Measurements from ENCODE around the gene DNAJB12.
"Not testable (repeated sequence)": the region's sequence is repeated elsewhere in the genome, so short reads cannot be mapped to it uniquely, and the experiment has no call there.

The DNAJB12 gene

DNA sequence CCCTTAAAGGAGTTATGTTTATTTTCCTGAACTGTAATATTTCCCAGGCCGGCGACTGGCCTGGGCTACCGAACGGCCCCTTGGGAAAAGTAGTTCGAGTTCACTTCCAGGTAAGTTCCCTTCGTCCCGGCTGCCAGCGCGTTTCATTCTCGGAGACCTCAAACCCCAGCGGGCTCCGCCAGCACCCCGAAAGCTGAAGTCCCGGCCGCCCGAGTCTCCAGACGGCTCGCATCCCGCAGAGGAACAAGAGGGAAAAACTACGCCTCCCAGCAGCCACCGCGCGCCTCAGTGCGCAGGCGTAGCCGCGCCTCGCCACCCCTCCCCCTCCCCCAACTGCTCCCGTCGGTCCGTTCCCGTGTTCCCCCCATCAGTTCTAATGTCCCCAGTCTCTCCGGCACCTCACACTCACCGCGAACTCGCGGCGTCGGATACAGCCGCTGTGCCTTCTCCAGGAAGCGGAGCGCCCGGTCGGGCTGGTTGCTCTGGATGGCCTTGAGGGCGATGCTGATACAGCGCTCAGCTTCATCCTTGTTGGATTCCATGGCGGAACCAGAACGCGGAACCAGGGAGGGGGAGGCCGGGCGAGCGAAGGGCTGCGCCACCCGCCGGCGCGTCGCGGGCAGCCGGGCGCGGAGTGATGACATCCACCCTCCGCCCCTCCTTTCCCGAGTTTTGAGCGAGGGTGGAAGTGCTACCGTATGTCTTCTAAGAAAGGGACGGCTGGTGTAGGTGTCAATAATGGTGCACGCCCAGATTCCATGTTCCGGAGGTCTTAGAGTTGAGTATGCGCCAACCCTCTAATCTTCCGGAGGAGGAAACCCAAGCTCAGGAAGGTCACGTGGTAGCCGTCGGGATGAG is at the start of gene DNAJB12:
TSS of gene DNAJB12 (minus strand) at position 564 of the 858 bp plus-strand sequence. CDS start at position 542, 22 bp downstream.
- DNase-seq (ENCODE audit: low read depth in 2 of 2, low spot score in 1 of 2) = peak; percentile 73 to 79

GRCh38 chr10:72395581-72395980 is 40.9 kb upstream of the DNAJB12 start:
- DNase-seq (ENCODE audit: low read depth in 2 of 2, low spot score in 1 of 2) = not testable (repeated sequence)

DNA sequence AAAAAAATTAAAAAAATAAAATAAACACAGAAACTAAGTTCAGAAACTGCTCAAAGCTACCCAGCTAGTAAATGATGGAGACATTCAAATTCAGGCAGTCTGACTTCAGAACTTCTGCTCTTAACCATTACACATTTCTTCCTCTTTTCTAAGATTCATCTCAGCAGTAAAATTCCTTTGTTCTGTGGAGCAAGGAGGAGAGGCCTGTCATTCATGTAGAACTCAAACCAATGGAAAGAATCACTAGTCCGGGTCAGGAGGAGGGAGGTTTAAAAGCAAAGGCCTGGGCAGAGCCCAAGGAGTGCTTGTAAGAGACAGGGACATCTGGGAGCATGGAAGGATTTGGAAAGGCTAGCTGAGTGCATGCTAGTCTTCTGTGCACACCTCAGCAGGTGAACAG is 37.9 kb upstream of the DNAJB12 start:
- DNase-seq (ENCODE audit: low read depth in 2 of 2, low spot score in 1 of 2) = no peak

- DNase-seq (ENCODE audit: low read depth in 2 of 2, low spot score in 1 of 2) = no peak
Observed at GRCh38 chr10:72390764-72391163, 36.0 kb upstream of the DNAJB12 start.

- DNase-seq (ENCODE audit: low read depth in 2 of 2, low spot score in 1 of 2) = no peak
Observed at GRCh38 chr10:72389716-72390115, 35.0 kb upstream of the DNAJB12 start.

DNA sequence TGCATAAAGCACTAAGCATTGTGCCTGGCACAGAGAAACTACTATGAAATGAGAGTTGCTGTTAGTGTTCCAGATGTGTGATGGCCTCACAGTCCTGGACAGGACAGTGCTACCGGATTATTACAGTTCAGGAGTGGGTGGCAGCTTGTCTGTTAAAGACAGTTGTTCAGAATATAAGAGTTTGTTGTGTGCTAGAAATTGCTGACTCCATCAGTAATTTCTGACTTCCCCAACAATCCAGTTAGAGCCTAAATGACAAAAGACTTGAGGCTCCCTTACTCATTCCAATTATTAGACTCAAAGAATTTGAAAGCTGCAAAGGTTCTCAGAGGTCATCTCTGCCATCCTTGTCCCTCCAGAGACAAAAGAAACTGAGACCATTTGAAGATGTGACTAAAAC is 34.3 kb upstream of the DNAJB12 start:
- DNase-seq (ENCODE audit: low read depth in 2 of 2, low spot score in 1 of 2) = no peak

GRCh38 chr10:72388062-72388461 is 33.3 kb upstream of the DNAJB12 start:
- no peak for DNase-seq (ENCODE audit: low read depth in 2 of 2, low spot score in 1 of 2)

DNA sequence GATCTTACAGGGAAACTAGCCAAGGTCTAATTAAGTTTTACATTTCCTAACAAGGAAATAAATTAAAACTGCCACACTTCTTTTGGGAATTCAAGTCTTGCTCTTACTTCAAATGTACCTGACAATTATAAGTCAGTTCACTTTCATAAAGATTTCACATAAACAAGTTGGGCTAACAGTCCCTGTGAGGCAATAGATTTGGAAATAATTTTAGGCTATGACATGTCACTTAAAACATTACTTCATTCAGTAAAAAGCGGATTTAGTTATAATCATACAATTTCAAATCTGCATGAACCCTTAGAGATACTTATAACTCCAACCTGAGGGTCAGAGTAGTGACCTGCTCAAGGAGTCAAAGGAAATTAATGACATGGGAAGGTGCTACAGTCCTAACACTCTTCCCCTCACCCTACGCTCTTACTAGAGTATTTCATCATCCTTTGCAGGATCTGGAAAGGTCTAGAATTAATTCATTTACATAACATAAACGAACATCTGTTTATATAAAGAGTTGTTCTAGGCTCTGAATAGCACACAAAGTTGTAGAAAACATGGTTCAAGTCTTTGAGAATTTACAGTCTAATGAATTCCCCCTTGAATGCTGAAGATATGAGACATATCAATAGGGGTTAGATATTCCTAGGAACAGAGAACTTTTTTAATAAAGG is 32.3 kb upstream of the DNAJB12 start:
- DNase-seq (ENCODE audit: low read depth in 2 of 2, low spot score in 1 of 2) = no peak

- no peak for DNase-seq (ENCODE audit: low read depth in 2 of 2, low spot score in 1 of 2)
Observed at GRCh38 chr10:72385724-72386123, 31.0 kb upstream of the DNAJB12 start.

GRCh38 chr10:72384982-72385381 is 30.3 kb upstream of the DNAJB12 start:
- DNase-seq (ENCODE audit: low read depth in 2 of 2, low spot score in 1 of 2) = not testable (repeated sequence)

DNA sequence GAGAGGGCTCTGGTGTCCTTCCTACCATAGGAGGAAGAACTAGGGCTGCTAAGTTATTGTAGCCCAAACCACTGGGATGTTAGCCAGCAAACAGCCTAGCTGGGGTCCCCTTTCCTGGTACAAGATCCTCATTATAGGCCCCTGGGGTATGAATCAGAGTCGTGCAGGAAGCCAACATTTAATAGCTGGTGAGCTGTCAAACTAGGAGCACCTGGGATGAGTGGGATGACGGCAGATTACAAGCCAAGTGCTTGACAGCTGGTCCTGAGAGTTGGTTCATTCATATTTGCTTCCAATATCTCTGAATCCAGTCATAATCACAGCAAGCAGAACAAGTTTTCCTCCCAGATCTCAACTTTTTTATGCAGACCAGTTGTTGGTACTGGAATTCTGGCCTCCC is 25.1 kb upstream of the DNAJB12 start:
- no peak for DNase-seq (ENCODE audit: low read depth in 2 of 2, low spot score in 1 of 2)

GRCh38 chr10:72379062-72379461 is 24.3 kb upstream of the DNAJB12 start:
- DNase-seq (ENCODE audit: low read depth in 2 of 2, low spot score in 1 of 2) = no peak

DNA sequence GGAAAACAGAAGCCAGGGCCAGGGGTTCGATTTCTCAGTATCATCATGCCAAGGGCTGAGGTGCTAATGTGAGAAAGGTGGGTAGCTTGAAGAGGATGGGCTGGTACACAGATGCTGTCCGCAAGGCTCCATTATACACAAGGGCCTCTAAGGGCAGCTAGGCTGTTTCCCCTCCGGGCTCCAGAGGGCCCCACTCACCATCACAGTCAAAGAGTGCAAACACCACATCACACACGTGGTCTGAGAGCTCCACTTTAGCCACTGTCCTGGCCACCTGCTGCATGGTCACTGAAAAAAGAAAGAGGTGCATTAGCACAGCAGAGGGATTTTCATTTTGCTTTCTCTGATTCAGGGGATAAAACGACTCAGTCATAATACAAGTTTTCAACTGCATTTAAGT is 20.9 kb upstream of the DNAJB12 start:
- no peak for DNase-seq (ENCODE audit: low read depth in 2 of 2, low spot score in 1 of 2)

GRCh38 chr10:72375173-72375572 is 20.5 kb upstream of the DNAJB12 start:
- DNase-seq (ENCODE audit: low read depth in 2 of 2, low spot score in 1 of 2) = no peak

DNA sequence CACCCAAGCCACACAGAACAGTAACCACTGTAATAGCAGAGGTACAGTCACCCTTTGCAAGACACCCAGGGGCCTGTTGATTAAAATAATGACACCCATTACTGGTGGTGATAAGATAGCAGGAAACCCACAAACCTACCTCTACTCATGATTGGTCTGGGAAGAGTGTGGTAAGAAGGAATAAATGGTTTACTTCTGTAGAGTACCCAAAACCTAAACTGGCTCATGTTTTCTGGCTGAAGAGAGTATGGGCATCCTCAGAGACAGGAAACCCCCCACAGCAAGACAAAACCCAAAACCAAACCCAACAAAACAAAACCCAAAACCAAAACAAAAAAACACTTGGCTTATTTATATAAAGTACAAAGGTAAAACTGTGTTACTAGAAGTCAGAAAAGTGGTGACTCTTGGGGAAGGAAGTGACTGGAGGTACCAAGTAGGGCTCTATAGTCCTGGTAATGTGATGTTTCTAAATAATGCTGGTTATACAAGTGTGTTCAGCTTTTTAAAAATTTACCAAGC is 15.5 kb upstream of the DNAJB12 start:
- no peak for DNase-seq (ENCODE audit: low read depth in 2 of 2, low spot score in 1 of 2)

DNA sequence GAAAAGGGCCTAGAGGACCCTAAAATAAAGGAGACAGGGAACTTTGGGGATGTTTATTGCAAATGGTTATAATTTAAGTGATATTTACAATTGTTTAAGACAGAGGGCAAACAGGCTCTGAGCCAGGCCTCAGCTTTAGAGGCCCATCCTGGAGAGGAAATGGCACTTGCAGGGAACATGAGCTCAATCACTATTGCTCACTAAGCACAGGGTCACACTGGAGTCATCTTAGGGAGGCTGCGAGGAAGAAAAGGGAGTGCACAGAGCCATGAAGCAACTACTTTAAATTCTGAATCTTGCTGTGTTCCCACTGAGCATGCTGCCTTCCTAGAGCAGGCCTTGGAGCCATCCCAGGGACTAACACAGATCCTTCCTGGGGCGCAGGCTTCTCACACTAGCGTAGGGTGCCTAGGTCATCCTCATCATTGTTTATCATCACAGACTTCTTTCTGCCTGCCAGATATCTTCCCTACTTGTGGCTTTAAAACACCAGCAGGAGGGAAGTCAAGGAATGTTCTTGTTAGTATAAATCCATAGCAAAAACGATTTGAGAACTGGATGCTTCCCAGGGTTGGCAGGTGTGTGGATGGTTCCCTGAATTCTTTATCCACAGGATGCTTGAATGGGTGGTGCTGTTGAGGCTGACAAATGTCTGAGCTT is 12.7 kb upstream of the DNAJB12 start:
- DNase-seq (ENCODE audit: low read depth in 2 of 2, low spot score in 1 of 2) = no peak

DNA sequence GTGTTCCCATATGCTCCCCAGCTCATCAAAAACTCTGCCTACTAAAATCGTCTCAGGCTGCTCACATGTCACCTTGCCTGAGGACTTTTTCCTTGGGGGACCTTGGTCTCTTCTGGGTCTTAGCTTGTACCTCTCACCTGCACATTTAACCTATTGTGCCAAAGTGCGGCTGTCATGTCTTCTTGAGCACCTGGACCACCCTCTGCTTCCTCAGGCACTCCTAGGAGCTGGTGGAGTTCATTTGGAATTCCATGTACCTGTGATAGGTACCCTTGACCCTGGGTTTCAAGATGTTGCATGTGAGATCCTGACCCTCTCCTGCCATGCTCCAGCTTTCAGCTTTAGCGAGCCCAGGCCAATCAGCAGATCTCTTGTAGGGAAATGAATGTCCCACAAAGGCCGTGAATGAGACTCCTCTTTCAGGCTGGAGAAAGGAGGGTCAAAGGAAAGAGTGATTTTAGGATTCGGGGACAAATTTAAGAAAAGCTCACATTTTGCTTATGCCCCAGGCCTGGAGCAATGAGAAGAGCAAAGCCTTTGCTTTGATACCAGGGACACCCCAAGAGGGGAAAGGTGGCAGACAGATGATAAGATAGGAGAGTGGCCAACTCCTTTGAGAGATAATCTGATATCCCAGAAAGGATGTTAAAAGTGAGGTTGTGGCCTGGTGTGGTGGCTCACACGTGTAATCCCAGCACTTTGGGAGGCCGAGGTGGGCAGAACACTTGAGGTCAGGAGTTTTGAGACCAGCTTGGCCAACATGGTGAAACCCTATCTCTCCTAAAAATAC is 10.6 kb upstream of the DNAJB12 start:
- no peak for DNase-seq (ENCODE audit: low read depth in 2 of 2, low spot score in 1 of 2)

DNA sequence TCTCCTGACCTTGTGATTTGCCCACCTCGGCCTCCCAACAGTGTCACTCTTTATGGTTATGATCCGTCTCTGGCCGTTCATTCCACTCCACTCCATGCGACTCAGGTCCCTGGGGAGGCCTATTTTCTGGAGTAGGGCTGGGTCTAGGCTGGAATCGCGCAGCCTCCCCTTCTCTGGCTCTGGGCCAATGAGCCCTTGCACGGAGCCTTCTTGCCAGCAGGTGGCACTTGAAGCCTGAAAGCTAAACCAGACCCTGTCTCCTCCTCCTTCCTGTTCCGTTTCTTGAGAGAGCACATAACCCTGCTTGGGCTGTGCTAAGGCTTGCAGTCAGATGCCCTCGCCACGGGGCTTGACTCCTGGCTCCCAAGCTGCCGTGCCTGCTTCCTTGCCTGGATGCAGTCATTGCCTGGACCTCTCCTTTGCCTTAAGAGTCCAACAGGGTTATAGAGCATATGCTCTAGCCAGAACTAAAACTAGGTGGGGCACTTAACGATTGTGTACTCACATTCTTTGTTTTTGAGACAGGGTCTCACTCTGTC is 9.6 kb upstream of the DNAJB12 start:
- peak; percentile 59 to 65 for DNase-seq (ENCODE audit: low read depth in 2 of 2, low spot score in 1 of 2)

- no peak for DNase-seq (ENCODE audit: low read depth in 2 of 2, low spot score in 1 of 2)
Observed at GRCh38 chr10:72356987-72357386, 2.3 kb upstream of the DNAJB12 start.

GRCh38 chr10:72356115-72356514 is 1.4 kb upstream of the DNAJB12 start:
- DNase-seq (ENCODE audit: low read depth in 2 of 2, low spot score in 1 of 2) = no peak

DNA sequence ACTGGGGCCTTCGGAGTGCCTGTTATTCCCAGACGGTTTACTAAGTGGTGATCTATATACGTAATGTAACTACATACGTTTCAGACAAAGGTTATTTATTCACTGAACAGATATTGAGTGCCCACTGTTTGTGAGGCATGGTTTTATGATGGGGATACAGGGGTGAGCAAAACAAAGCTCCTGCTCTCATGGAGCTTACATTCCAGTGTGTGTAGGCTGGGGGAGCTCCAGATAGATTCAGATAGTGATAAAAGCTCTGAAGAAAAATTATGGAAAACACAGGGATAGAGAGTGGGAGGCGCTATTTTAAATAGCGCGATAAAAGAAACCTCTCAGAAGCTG is 466 bp upstream of the DNAJB12 start:
- no peak for DNase-seq (ENCODE audit: low read depth in 2 of 2, low spot score in 1 of 2)

Data from stimulated activated CD8-positive, alpha-beta memory T cell treated with anti-CD3 and anti-CD28 coated beads, Interleukin-4, amount 100 ng/mL, for 4 hours (primary cell).